HG02623 (cell line): ENCODE measurements around the gene HSD11B2.

Experiments used
- ATAC-seq: cut with Tn5 transposase; IDR thresholded peaks from one replicate; pipeline ENCODE4 v1.9.1; 2021; ENCODE audit warnings: moderate library complexity; ENCODE audit not compliant: unreplicated experiment

Gene HSD11B2

DNA sequence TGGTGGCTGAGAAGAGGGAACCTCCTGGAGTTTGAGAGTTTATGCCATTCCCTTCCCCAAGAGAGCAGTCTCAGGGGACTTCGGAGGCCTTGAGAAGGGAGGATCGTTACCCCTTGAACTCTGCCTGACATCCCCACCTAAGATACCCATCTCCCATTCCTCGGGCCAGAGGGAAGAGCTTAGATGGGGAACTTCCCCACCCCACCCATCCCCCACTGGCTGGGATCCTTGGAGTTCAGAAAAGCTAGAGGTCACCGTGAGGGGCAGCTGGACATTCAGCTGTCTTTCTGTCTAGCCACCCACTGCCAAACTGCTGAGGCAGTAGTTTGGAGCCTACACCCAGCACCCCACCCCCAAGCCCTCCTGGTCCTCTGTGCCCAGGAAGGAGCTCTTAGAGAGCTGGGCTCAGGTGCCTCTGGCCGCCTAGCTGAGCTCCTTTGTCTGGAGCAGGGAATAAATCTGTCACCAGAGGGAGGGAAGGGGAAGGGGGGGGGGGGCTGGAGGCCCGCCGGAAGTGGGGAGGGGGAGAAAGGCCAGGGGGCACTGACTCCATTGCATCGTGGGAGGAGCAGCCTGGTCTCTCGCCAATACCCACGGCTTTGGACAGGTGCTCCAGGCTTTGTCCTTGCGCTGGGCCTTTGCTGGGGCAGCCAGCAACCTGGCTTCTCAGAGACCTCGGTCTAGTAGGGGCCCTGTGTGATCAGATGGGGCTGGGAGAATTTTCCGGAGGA, 1.0 kb downstream of the HSD11B2 start:
- ATAC-seq = no peak

DNA sequence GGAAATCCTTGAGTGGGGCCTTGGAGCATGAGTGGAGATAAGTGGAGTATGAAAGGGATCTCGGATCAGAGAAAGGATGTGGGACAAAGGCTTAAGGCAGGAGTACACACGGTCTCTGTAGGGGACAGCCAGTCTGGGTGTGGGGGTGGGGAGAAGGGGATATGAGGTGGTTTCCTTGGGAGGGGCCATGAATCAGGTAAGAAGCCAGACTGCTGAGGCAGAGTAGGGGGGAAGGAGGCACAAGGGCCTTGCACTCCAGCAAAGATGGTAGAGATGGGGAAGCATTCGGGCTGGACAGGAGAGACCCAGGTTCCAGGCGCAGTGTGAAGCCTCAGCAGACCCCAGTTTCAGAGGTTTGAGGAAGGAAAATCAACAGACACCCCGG, 1.6 kb downstream of the HSD11B2 start:
- no peak for ATAC-seq

DNA sequence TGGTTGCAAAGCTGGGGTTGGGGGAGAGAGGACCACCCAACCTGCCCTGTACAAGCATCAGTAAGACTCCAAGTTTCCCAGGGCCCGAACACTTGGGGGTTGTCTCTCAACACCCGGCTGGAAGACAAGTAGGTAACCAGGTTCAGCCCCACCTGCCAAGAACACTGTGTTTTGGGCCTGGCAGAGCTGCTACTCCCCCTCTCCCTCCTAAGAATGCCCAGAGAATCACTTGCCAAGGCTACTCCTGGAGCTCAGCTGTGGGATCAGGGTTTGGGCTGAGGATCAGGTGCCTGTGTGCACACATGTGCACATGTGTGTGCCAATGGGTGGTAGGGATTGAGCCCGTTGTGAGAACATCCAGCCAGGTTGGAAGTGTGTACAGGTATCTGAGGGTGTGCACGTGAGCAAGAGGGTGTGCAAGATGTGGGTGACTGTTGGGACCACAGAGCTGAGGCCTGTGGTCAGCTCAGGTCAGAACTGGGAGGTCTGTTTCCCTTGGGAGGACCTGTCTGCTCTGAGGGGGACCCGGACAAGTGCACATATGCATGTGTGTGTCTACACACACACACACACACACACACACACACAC, 2.3 kb downstream of the HSD11B2 start:
- ATAC-seq = no peak

DNA sequence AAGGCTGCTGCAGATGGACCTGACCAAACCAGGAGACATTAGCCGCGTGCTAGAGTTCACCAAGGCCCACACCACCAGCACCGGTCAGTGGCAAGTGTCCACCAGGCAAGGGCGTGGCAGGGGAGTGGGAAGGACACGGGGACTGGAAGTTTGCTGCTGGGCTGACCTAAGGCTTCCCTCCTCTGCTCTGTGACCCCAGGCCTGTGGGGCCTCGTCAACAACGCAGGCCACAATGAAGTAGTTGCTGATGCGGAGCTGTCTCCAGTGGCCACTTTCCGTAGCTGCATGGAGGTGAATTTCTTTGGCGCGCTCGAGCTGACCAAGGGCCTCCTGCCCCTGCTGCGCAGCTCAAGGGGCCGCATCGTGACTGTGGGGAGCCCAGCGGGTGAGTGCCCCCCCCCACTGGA, 4.8 kb downstream of the HSD11B2 start:
- ATAC-seq = no peak

DNA sequence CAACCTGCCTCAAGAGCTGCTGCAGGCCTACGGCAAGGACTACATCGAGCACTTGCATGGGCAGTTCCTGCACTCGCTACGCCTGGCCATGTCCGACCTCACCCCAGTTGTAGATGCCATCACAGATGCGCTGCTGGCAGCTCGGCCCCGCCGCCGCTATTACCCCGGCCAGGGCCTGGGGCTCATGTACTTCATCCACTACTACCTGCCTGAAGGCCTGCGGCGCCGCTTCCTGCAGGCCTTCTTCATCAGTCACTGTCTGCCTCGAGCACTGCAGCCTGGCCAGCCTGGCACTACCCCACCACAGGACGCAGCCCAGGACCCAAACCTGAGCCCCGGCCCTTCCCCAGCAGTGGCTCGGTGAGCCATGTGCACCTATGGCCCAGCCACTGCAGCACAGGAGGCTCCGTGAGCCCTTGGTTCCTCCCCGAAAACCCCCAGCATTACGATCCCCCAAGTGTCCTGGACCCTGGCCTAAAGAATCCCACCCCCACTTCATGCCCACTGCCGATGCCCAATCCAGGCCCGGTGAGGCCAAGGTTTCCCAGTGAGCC, 5.8 kb downstream of the HSD11B2 start:
- no peak for ATAC-seq

DNA sequence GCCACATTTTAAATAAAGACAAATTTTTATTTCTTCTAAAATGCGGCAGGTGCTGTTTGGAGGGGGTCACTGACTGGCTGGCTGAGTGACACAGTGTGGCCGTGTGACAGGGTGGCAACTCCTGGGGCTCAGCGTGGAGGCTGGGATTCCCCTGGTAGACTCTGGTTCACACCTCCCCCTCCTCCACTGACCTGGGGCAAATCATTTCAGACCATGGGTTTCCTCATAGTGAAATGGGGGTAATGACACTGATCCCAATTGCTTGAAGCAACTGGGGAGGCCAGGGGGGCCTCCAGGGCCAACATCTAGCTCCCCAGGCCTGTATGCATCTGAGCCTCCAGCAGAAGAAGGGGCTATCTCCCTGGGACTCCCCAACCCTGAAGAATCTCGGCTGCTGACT, 6.6 kb downstream of the HSD11B2 start:
- no peak for ATAC-seq

DNA sequence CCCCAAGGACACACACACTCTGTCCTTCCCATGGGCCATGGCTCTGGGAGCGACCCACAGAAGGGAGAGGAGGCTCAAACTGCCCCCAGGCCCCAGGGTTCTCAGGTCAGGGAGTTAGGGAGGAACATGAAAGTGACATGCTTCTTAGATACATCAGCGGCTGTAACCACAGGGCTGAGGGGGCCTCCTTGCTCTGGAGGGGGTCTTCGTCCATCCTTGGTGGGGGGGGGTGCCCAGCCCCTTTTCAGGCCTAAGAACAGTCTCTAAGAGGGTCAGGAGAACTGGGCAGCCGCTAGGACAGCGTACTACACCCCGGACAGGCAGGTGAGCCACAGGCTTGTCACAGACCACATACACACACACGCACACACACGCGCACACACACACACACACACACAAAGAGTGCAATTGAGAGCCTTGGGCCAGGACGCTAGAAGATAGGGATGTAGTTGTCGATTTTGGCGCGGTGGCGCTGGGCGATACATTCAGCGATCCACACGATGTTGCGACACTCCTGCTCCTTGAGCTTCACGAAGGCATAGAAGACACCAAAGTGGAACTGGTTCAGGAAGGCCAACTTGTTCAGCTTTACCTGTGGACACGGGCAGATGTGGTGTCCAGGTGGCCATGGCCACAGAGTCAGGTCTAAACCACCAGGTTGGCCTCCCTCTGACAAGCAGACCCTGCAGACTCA, 7.3 kb downstream of the HSD11B2 start:
- no peak for ATAC-seq

DNA sequence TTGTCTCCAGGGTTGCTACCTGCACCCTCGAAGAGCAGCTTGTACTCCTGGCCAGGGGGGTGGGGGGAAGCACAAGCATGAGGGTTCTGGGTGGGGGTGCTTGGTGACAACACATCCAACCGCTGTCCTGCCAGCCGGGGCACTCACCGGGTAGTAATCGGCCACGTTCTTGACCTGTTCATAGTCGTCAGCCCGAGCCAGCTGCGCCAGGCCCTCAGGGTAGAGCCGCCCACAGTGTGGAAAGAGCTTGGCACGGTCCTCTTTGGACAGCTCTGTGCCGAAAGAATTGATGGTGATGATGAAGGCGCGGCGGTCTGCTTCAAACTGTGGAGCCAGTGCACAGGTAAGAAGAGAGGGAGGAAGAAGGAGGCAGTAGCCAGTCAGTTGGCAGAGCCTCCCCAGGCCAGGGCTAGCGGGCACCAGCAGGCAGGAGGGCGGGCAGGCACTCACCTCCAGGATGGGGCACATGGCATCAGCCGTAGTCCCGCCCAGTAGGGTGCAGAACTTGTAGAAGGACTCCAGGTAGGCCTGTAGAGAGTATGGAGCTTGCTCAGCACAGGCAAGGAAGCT, 8.0 kb downstream of the HSD11B2 start:
- ATAC-seq = no peak

DNA sequence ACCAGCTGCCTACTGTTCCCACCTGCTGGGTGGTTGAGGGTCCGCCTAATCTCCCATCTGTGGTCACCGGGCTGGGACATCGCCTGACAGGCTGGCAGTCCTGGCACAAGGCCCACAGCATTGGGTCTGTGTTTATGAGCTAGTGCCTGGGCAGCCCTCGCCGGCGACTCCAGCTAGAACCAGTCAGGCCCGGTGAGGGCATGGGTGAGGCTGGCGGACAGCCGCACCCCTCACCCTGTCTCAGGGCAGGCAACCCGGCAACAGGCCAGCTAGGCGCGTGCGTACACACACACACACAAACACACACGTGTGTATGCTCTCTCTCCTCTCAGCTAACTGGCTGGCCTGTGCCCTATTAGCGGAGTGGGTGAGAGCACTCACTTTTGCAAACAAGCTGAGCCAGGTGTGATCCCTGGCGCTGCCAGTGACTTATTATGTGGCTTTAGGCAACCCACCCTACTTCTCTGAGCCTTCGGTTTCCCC, 10.4 kb downstream of the HSD11B2 start:
- ATAC-seq = no peak

DNA sequence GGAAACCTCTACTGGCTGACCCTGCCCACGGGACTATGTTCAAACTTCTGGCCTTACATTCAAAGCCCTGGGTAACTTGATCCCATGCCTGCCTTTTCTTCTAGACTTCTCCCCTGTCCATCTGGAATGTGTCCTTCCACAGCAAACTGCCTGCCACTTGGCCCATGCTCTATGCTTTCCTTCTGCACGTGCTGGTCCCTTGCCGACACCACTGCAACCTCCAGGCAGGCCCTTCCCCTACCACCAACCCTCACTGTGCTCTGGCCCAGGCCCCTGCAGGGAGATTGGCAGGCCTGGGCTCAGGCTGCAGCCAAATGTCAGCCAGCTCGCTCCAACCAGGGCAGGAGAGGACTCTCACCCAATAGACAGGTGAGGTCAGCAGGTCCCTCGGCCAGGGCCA, 11.0 kb downstream of the HSD11B2 start:
- no peak for ATAC-seq

DNA sequence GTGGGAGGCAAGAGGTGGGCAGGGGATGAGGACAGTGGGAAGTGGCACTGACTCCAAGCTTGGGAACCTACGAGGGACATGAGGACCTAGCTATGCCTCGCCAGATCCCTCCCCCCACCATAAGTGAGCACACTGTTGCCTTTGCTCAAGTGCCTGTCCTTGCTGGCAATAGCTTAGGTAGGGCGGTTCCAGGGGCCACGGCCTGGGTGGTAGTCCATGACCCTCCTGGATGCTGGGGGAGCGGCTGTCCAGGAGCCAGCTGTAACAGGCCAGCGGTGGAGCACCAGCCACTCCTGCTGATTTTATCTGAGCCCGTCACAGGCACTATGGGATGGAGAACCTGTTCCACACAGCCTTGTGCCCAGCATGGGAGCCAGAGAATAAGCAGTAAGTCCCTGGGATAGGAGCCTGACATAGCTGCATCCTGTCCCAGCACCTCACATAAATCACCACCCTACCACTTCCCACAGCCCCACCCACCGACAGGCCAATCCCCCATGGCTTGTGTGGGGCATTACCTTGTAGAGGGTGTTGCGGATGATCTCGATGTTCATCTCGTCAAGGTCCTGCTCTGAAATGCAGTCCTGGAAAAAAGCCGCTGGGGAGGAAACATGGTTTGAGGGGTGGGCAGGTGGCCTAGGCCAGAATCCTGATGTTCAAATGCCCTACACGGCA, 11.8 kb downstream of the HSD11B2 start:
- no peak for ATAC-seq

DNA sequence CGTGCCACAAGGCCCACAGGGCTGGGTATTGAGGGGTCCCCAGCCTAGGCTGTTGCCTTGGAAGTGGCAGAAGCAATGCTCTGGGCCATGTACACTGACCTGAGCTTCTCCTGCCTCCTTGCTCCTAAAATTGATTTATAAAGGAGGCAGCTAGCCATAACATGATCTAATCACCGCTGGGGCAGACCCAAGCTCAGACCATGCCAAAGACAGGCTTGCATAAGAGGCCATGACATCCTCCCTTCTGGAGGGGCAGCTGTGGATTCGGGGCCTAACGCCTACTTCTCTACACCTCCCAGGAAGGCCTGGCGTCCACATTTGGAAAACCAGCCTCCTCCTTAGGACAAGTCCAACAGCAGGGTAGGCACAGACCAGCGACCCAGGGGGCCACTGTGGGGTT, 12.3 kb downstream of the HSD11B2 start:
- ATAC-seq = no peak

DNA sequence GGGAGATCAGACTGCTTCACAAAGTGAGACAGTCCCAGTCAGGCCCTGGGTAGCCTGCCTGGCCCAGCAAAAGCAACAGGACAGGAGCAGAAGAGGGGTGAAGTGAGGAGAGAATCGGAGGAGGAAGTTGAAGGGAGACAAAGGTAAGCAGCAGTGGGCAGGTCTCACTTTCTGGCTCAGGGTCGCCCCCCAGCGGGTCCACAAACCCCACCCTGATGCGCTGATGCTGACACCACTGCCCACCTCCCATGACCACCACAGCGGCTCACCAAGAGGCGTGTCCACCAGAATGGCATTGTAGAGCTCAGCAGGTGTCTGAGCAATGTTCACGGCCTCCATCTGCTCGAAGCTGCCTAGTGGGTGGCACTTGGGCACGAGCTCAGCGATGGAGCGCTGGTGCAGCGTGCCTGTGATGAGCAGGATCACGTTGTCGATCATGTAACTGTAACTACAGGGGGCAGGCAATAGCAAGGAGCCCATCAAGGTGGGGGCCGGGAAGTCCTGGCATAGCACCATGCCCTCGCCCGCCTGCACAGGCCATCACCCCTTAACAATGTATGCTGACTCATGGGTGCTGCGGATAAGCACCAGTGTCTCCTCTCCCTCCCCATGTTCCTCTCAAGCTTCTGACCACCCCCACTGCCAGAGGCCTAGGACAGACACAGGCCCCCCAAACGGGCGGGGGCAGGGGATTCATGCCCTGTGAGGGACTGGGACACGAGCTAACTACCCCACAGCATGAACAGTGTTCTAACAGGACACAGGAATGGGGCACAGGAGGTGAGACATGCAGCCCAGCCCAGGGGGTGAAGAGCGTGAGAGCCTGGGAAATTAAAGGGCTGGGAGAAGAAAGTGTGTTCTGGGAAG, 13.6 kb downstream of the HSD11B2 start:
- ATAC-seq = no peak

DNA sequence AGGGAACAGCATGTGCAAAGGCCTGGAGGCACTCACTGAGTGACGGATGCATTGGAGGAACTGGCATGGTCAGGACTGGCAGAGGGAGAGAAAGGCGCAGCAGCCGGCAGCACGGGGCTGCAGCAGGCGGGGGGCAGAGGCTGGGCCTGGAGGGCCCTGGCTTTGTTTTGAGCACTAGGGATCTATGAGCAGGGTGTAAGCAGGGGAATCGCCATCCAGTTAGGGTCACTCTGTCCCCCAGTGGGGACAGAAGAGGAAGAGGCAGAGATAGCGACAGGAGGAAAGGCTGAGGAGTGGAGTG, 14.2 kb downstream of the HSD11B2 start:
- no peak for ATAC-seq

DNA sequence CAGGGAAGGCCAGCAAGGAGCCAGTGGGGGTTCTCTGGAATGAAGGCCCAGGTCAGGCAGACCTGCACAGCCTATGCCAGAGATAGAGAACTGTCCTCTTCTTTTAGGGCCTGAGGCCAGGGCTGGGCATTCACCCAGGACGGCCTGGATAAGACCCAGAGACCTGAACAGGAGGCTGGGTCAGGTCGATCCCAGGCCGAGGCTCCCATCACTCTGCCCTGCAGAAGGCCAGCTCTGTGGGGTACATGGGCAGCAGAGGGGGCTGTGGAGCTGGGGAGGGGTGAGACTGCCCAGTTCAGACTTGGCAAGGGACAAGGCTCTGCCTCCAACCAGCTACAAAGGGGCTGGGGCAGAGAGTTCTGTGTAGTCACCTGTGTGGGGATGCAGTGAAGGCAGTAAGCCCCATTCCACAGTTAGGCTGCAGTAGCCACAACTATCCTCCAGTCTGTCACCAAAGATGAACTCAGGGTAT, 14.6 kb downstream of the HSD11B2 start:
- ATAC-seq = no peak

DNA sequence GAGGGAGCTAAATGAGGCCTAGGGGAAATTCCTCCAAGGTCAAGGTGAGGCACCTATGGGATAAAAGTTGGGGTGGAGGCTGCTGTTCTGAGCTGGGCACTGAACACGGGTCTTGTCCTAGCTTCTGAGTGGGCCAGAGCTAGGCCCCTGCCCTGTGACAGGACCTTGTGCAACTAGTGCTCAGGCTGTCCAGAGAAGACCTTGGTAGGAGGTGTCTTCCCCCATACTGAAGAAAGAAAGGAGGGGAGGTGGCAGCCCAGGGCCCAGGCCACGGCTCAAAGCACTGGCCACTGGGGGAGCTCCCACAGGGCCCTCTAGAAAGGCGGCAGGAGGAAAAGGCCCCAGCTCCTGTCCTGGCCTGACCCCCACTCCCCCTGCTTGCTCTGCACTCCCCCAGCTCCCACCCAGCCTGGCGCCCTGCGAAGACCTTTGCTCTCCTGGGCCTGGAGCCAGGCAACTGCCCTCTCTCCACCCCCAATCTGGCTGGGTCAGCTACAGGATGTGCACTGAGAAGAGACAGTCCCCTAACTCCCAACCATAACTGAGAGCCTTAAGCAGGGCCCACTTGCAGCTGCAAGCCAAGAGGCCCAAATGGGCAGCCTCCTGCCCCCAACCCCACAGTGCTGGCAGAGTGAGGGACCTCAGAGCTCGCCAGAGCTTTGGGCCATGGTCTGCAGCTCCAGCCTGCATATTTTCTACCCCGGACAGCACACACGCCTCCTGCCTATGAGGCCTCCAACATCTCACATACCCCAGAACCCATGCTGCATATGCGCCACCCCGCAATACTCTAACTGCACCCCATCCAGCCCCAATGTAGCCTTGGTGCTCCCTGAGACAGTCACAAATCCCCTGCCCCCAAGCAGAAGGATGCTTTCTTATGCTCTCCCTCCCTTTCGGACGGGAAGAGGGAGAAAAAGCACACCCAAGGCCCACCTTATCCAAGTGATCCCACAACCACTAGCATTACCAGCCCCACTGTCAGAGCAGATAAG, 15.3 kb downstream of the HSD11B2 start:
- no peak for ATAC-seq

DNA sequence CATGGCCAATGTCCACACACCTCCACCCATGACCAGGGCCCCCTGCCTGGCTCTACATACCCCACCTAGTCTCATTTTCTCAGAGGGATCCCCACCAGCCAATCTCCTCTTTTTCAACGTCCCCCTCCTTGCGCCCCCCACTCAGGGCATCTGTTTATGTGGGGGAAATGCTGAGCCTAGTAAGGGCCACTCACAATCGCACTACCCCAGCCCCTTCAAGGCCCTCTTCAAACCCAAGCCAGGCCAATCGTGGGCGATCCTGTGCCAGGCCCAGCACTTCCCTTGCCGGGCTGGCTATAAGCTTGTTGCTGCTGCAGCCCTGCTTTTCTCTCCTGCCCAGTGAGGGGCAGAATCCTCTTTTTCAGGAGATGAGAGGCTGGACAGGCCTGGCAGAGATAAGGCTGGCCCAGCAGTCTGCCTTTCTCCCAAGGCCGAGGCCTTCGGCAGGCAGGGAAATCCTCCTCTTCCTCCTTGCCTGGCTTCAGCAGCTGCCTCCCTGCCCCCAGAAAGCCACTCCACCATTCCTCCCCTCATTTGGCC, 16.1 kb downstream of the HSD11B2 start:
- no peak for ATAC-seq

DNA sequence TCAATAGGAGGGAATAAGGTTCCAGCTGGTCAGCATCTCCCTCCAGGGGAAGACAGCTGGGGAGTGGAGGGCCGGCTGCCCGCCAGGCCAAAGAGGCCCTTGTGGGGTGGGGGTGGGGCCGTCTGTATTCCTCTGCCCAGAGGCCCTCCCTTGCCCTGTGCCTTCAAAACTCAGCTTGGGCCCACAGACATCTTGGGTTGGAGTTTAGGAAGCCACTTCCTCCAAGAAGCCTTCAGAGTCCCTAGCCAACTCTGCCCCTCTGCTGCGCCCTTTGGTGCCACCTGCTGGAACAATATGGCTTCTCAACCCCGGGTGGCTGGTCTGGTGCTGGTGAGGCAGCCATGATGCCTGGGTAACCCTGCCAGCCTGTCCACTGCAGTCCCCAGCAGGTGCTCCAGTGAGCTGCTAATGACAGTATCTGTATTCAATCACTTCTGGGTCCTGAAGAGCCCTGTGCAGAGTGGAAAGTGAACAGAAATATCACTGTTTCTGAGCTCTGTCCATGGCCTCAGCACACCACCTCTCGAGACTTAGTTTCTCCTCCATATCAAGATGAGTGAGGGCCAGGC, 16.7 kb downstream of the HSD11B2 start:
- no peak for ATAC-seq
